ENCODE data around the gene TRPV5. TPM values are rescaled to one million over a fixed set of nuclear protein-coding genes. Genes with fewer than 3 reads are reported as not detected.

The TRPV5 gene
- polyA plus RNA-seq, 2 of the 4 experiments (the other 2 are of a cell fraction) = not detected

DNA sequence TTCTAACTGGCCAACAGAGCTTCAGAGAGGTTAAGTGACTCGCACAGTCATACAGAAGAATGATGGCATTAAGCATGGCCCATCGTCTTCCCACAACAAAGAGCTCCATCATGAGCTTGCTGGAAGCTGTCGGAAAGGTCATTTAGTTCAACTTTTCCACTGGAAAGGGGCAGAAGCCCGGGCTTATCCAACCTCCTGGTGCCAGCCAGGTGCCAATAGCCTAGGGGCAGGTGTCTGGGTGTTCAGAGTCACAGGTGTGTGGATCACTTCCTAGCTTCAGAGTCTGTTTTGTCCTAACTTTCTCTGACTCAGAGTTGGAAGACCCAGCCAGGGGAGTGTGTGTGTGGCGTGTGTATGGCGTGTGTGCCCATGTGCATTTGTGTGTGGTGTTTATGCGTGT lies 46.7 kb downstream of the TRPV5 start (continued):
- TF ChIP-seq, protein P1, sequence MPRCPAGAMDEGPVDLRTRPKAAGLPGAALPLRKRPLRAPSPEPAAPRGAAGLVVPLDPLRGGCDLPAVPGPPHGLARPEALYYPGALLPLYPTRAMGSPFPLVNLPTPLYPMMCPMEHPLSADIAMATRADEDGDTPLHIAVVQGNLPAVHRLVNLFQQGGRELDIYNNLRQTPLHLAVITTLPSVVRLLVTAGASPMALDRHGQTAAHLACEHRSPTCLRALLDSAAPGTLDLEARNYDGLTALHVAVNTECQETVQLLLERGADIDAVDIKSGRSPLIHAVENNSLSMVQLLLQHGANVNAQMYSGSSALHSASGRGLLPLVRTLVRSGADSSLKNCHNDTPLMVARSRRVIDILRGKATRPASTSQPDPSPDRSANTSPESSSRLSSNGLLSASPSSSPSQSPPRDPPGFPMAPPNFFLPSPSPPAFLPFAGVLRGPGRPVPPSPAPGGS (IDR thresholded peaks at IDR 0.05) = no peak

DNA sequence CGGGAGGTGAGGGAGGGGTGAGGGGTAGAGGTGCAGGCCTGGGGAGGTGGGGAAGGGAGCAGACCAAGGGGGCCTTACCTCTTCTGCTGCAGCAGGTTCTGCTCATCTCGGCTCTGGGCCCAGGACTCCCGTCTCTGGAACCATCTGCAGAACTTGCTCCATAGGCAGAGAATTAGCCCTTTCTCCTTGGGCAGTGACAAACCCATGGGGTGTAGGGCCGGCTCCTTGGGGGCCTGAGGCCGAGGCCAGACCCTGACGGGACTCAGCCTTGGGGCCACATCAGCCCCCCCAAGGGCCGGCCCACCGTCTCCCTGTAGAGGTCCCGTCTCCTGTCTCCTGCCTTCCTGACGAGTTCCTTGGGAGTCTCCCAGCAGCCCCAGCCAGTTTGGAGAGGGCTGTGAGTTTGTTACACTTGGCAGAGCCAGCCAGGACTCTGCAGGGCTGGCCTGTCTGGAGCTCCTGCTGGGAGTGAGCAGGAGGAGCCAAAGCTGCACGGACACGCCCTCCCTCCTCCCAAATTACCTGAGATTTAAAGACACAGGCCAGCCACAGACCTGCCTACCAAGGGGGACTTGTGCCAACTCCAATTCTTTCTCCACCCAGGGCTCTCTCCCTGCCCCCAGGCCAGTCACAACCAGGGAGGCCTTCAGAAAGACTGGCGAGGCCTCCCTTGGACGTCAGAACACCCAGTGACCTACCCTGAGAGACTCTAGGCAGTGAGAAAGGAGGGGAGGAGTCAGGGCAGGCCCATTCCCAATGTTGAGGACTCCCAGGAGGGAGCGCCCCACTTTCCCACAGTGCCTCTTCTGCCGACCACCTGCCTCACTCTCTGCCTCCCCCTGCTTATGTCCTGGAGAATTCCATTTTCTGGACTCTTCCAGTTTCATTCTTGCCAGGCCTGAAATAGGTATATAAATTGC lies 48.0 kb downstream of the TRPV5 start, which contains the start of gene TRPV6:
Gene TRPV6, minus strand, starts transcription at position 435 of the 920 bp plus-strand sequence.
- ATAC-seq = peak in 1 of 2 experiments; percentile 36; a peak in 2 of 6 replicates
- no peak for TF ChIP-seq MYC (IDR thresholded peaks at IDR 0.05; ENCODE audit: borderline replicate concordance, low read length)
- TF ChIP-seq TP53 (CRISPR knock-in tag; IDR thresholded peaks at IDR 0.05) = no peak
- no peak for TF ChIP-seq TFCP2L1 (CRISPR knock-in tag; IDR thresholded peaks at IDR 0.05)
- TF ChIP-seq BHLHE40 (IDR thresholded peaks at IDR 0.05; ENCODE audit: low read depth, low read length) = no peak
- no peak for TF ChIP-seq EHMT2 (IDR thresholded peaks at IDR 0.05; ENCODE audit: low read depth)
- TF ChIP-seq, protein P1 (IDR thresholded peaks at IDR 0.05) = no peak
- TF ChIP-seq HOXA7 (CRISPR knock-in tag; IDR thresholded peaks at IDR 0.05) = no peak
- no peak for TF ChIP-seq RARB (CRISPR knock-in tag; IDR thresholded peaks at IDR 0.05)
- TF ChIP-seq ZSCAN20 (CRISPR knock-in tag; IDR thresholded peaks at IDR 0.05) = no peak
- TF ChIP-seq MAZ (IDR thresholded peaks at IDR 0.05; ENCODE audit: borderline replicate concordance, low read depth, low read length) = no peak
- TF ChIP-seq EP300 (IDR thresholded peaks at IDR 0.05) = no peak
- no peak for TF ChIP-seq POLR2A (IDR thresholded peaks at IDR 0.05; ENCODE audit: low read length)
- no peak for TF ChIP-seq HOXB13 (CRISPR knock-in tag; IDR thresholded peaks at IDR 0.05; ENCODE audit: low read depth)
- TF ChIP-seq, protein P2, sequence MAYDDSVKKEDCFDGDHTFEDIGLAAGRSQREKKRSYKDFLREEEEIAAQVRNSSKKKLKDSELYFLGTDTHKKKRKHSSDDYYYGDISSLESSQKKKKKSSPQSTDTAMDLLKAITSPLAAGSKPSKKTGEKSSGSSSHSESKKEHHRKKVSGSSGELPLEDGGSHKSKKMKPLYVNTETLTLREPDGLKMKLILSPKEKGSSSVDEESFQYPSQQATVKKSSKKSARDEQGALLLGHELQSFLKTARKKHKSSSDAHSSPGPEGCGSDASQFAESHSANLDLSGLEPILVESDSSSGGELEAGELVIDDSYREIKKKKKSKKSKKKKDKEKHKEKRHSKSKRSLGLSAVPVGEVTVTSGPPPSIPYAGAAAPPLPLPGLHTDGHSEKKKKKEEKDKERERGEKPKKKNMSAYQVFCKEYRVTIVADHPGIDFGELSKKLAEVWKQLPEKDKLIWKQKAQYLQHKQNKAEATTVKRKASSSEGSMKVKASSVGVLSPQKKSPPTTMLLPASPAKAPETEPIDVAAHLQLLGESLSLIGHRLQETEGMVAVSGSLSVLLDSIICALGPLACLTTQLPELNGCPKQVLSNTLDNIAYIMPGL (CRISPR knock-in tag; IDR thresholded peaks at IDR 0.05; ENCODE audit: borderline replicate concordance) = no peak
- TF ChIP-seq ESRRA (IDR thresholded peaks at IDR 0.05; ENCODE audit: borderline replicate concordance, low read length) = no peak
- TF ChIP-seq RCOR1 (IDR thresholded peaks at IDR 0.05; ENCODE audit: low read depth, low read length) = no peak
- TF ChIP-seq, protein P3, sequence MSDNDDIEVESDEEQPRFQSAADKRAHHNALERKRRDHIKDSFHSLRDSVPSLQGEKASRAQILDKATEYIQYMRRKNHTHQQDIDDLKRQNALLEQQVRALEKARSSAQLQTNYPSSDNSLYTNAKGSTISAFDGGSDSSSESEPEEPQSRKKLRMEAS (IDR thresholded peaks at IDR 0.05) = no peak
- DNase-seq (ENCODE audit: low read depth in 1 of 2, low spot score in 1 of 2) = no peak
- FAIRE-seq = no peak
- 26% methylated on average over 8 of the region's 16 CpGs for WGBS (ENCODE audit: missing lambda C conversion rate)
- no peak within 1 kb of the TSS for H3K27ac ChIP-seq
- no peaks in the 10 kb centered on the region for H3K9me3 ChIP-seq
- ChIA-PET CTCF (no interaction called here), POLR2A (no interaction called here)
- H3K4me2 ChIP-seq = no peak within 1 kb of the TSS
- no peak within 1 kb of the TSS for H3K4me3 ChIP-seq
- no peaks in the 10 kb centered on the region for H3K4me1 ChIP-seq

DNA sequence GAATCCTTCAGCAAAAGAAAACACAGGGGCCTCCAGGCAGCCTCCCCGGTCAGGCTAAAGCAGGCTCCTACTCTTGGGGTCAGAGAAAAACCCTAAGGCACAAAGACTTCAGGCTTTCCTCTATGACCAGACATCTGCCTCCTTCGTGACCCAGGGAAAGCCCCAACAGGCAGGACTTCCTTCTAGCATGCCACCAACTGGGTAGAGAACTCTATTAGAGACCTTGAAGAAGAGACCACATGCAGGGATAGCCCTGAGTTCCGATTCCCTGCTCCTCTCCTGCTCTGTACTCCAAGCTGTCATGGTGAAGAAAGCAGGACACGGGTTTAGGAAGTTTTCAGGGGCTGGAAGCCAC lies 49.3 kb downstream of the TRPV5 start:
- ATAC-seq = no peak
- Histone ChIP-seq H3K4me3 (no peak overlapping the region), H3K4me1 (no peaks in the 10 kb centered on the region), H3K9me3 (no peaks in the 10 kb centered on the region), H3K27ac (no peak overlapping the region), H3K4me2 (no peak overlapping the region)
- FAIRE-seq = no peak
- POLR2A ChIA-PET = no interaction called here
- CTCF ChIA-PET = no interaction called here
- TF ChIP-seq, protein P4, sequence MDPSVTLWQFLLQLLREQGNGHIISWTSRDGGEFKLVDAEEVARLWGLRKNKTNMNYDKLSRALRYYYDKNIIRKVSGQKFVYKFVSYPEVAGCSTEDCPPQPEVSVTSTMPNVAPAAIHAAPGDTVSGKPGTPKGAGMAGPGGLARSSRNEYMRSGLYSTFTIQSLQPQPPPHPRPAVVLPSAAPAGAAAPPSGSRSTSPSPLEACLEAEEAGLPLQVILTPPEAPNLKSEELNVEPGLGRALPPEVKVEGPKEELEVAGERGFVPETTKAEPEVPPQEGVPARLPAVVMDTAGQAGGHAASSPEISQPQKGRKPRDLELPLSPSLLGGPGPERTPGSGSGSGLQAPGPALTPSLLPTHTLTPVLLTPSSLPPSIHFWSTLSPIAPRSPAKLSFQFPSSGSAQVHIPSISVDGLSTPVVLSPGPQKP (IDR thresholded peaks at IDR 0.05; ENCODE audit: low read depth, low read length) = no peak
- TF ChIP-seq GATA3 (IDR thresholded peaks at IDR 0.05; ENCODE audit: borderline replicate concordance) (no peak), CHD4 (IDR thresholded peaks at IDR 0.05; ENCODE audit: borderline replicate concordance) (no peak), RARB (CRISPR knock-in tag; IDR thresholded peaks at IDR 0.05) (no peak), MAFK (IDR thresholded peaks at IDR 0.05; ENCODE audit: partially characterized antibody) (no peak), ESRRA (IDR thresholded peaks at IDR 0.05; ENCODE audit: borderline replicate concordance, low read length) (no peak), PHF8 (IDR thresholded peaks at IDR 0.05; ENCODE audit: borderline replicate concordance, low read depth) (no peak)
- WGBS (ENCODE audit: missing lambda C conversion rate) = 9% methylated on average over 4 of the region's 4 CpGs
- DNase-seq (ENCODE audit: low read depth in 1 of 2, low spot score in 1 of 2) = no peak

Measured in A549 (cell line).